22Rv1 (cell line): ENCODE results near the gene TF.

Experiments used
- CTCF ChIP-seq: fragments of 450-650 bp; IDR thresholded peaks from 2 replicates; pipeline ENCODE4 v1.5.1; 2017; ENCODE audit warnings: mild to moderate bottlenecking
- ZFX ChIP-seq: fragments of 450-650 bp; IDR thresholded peaks from 2 replicates; pipeline ENCODE4 v1.6.1; 2017; ENCODE audit warnings: antibody characterized with exemption, borderline replicate concordance

- no peak for TF ChIP-seq CTCF
- TF ChIP-seq ZFX: no peak
Observed at GRCh38 chr3:133746712-133747066, 496 bp downstream of the TF start.
